ENCODE measurements around the gene CACNA2D4.

Gene CACNA2D4

GRCh38 chr12:1870998-1871917, 47.2 kb downstream of the CACNA2D4 start:
- DNase-seq (ENCODE audit: low spot score) = no peak

- DNase-seq (ENCODE audit: low spot score) = no peak
These were observed 48.4 kb downstream of the CACNA2D4 start for GRCh38 chr12:1870086-1870485.

GRCh38 chr12:1869145-1869544, 49.3 kb downstream of the CACNA2D4 start:
- no peak for DNase-seq (ENCODE audit: low spot score)

- no peak for DNase-seq (ENCODE audit: low spot score)
These were observed 53.1 kb downstream of the CACNA2D4 start for GRCh38 chr12:1865284-1865866.

- DNase-seq (ENCODE audit: low spot score) = no peak
These were observed 53.6 kb downstream of the CACNA2D4 start for GRCh38 chr12:1864867-1865266.

GRCh38 chr12:1864456-1864855, 54.0 kb downstream of the CACNA2D4 start:
- DNase-seq (ENCODE audit: low spot score) = no peak

GRCh38 chr12:1863823-1864222, 54.6 kb downstream of the CACNA2D4 start:
- DNase-seq (ENCODE audit: low spot score) = no peak

- no peak for DNase-seq (ENCODE audit: low spot score)
These were observed 55.5 kb downstream of the CACNA2D4 start for GRCh38 chr12:1862973-1863372.

GRCh38 chr12:1859643-1860042, 58.8 kb downstream of the CACNA2D4 start:
- DNase-seq (ENCODE audit: low spot score) = no peak

- no peak for DNase-seq (ENCODE audit: low spot score)
These were observed 60.0 kb downstream of the CACNA2D4 start for GRCh38 chr12:1858456-1858855.

- no peak for DNase-seq (ENCODE audit: low spot score)
These were observed 60.6 kb downstream of the CACNA2D4 start for GRCh38 chr12:1857821-1858220.

GRCh38 chr12:1857086-1857485, 61.4 kb downstream of the CACNA2D4 start:
- no peak for DNase-seq (ENCODE audit: low spot score)

- DNase-seq (ENCODE audit: low spot score) = no peak
These were observed 63.2 kb downstream of the CACNA2D4 start for GRCh38 chr12:1855241-1855640.

- DNase-seq (ENCODE audit: low spot score) = no peak
These were observed 64.7 kb downstream of the CACNA2D4 start for GRCh38 chr12:1853716-1854115.

GRCh38 chr12:1852076-1852475, 66.4 kb downstream of the CACNA2D4 start:
- no peak for DNase-seq (ENCODE audit: low spot score)

- DNase-seq (ENCODE audit: low spot score) = peak; percentile 11
These were observed 67.2 kb downstream of the CACNA2D4 start for GRCh38 chr12:1851151-1851701.

- DNase-seq (ENCODE audit: low spot score) = no peak
These were observed 69.7 kb downstream of the CACNA2D4 start for GRCh38 chr12:1848745-1849144.

- no peak for DNase-seq (ENCODE audit: low spot score)
These were observed 70.3 kb downstream of the CACNA2D4 start for GRCh38 chr12:1848146-1848545.

GRCh38 chr12:1847411-1847810, 71.0 kb downstream of the CACNA2D4 start:
- no peak for DNase-seq (ENCODE audit: low spot score)

GRCh38 chr12:1846421-1847405, 71.7 kb downstream of the CACNA2D4 start:
- DNase-seq (ENCODE audit: low spot score) = no peak

GRCh38 chr12:1845886-1846285, 72.6 kb downstream of the CACNA2D4 start:
- no peak for DNase-seq (ENCODE audit: low spot score)

- no peak for DNase-seq (ENCODE audit: low spot score)
These were observed 73.0 kb downstream of the CACNA2D4 start for GRCh38 chr12:1845427-1845826.
